ENCODE results near the gene TRMT61B. TPM values are rescaled to one million over a fixed set of nuclear protein-coding genes. Genes with fewer than 3 reads are reported as not detected.

TRMT61B gene
- total and polyA plus RNA-seq, 2 of the 13 experiments (the other 11 are each of a cell fraction or from before 2014, with no cell fraction given), result 19.7 to 23.5 TPM

- TF ChIP-seq ZZZ3 (CRISPR knock-in tag; IDR thresholded peaks at IDR 0.05; ENCODE audit: borderline replicate concordance), result peak; percentile 90
- peak; percentile 86 for TF ChIP-seq KMT2B (CRISPR knock-in tag; IDR thresholded peaks at IDR 0.05)
- TF ChIP-seq CREM (IDR thresholded peaks at IDR 0.05), result peak; percentile 92
- no peak for TF ChIP-seq CREM (CRISPR knock-in tag; IDR thresholded peaks at IDR 0.05)
- peak; percentile 94 for TF ChIP-seq ERF (CRISPR knock-in tag; IDR thresholded peaks at IDR 0.05)
- TF ChIP-seq ARID4A (CRISPR knock-in tag; IDR thresholded peaks at IDR 0.05; ENCODE audit: borderline replicate concordance), result peak; percentile 96
- TF ChIP-seq PPARG (CRISPR knock-in tag; conservative IDR thresholded peaks at IDR 0.05), result peak; percentile 70; the same call in 1 of the 2 replicates
- no peak for TF ChIP-seq ZNF496 (CRISPR knock-in tag; IDR thresholded peaks at IDR 0.05; ENCODE audit: insufficient replicate concordance)
- no peak for TF ChIP-seq ZNF577 (CRISPR knock-in tag; IDR thresholded peaks at IDR 0.05; ENCODE audit: borderline replicate concordance, low read depth)
- TF ChIP-seq ZNF530 (CRISPR knock-in tag; IDR thresholded peaks at IDR 0.05; ENCODE audit: low read depth), result no peak
- TF ChIP-seq ZNF614 (CRISPR knock-in tag; IDR thresholded peaks at IDR 0.05; ENCODE audit: borderline replicate concordance), result 0 out of 2 replicates have a peak, but pooled peaks have one; percentile 68
- peak; percentile 98 for TF ChIP-seq ZNF567 (CRISPR knock-in tag; IDR thresholded peaks at IDR 0.05; ENCODE audit: borderline replicate concordance)
- peak; percentile 69; the same call in 1 of the 2 replicates for TF ChIP-seq LRRFIP1 (CRISPR knock-in tag; conservative IDR thresholded peaks at IDR 0.05)
- TF ChIP-seq SRSF9 (IDR thresholded peaks at IDR 0.05; ENCODE audit: borderline replicate concordance, insufficient read depth, low read depth, low read length, poor library complexity, severe bottlenecking), result no peak
- peak; percentile 74; the same call in 1 of the 2 replicates for TF ChIP-seq ZHX1 (CRISPR knock-in tag; IDR thresholded peaks at IDR 0.05; ENCODE audit: low read depth)
- no peak for TF ChIP-seq FOXP1 (IDR thresholded peaks at IDR 0.05)
- 0 out of 2 replicates have a peak, but pooled peaks have one; percentile 5 for TF ChIP-seq FOXP1 (CRISPR knock-in tag; IDR thresholded peaks at IDR 0.05)
- peak; percentile 60; the same call in 1 of the 2 replicates for TF ChIP-seq THRA (CRISPR knock-in tag; IDR thresholded peaks at IDR 0.05; ENCODE audit: borderline replicate concordance)
Observed at GRCh38 chr2:28894470-28895188, 24.5 kb upstream of the TRMT61B start, which contains the start of gene WDR43 (continued).
